Measurements from ENCODE around the gene ZMYND12. TPM values are rescaled to one million over a fixed set of nuclear protein-coding genes. Genes with fewer than 3 reads are reported as not detected.

Gene ZMYND12
- total RNA-seq, 1 donor: 3.3 TPM

GRCh38 chr1:42418516-42418915 lies 37.3 kb downstream of the ZMYND12 start:
- Histone ChIP-seq H3K4me1 (ENCODE audit: insufficient read depth, low read length) (peaks cover 10% of the 10 kb centered on the region), H3K4me2 (ENCODE audit: insufficient read depth, low read length) (no peak overlapping the region), H2AFZ (ENCODE audit: low read length) (no peak overlapping the region), H4K20me1 (ENCODE audit: insufficient read depth, low read length) (no peaks in the 10 kb centered on the region), H3K27ac (ENCODE audit: low read depth, low read length) (no peak overlapping the region), H3K4me3 (ENCODE audit: insufficient read depth, low read length) (no peak overlapping the region), H3K36me3 (ENCODE audit: insufficient read depth, low read length) (no peaks in the 10 kb centered on the region), H3K9me3 (ENCODE audit: low read depth, low read length) (no peaks in the 10 kb centered on the region), H3K27me3 (ENCODE audit: insufficient read depth, low read length) (peaks cover 41% of the 10 kb centered on the region), H3K79me2 (ENCODE audit: insufficient read depth, low read length) (no peaks in the 10 kb centered on the region)
- DNase-seq (ENCODE audit: insufficient read length, low spot score, missing footprints): no peak
- no peak for TF ChIP-seq CTCF (IDR thresholded peaks at IDR 0.05; ENCODE audit: extremely low read depth, low read depth, low read length)

DNA sequence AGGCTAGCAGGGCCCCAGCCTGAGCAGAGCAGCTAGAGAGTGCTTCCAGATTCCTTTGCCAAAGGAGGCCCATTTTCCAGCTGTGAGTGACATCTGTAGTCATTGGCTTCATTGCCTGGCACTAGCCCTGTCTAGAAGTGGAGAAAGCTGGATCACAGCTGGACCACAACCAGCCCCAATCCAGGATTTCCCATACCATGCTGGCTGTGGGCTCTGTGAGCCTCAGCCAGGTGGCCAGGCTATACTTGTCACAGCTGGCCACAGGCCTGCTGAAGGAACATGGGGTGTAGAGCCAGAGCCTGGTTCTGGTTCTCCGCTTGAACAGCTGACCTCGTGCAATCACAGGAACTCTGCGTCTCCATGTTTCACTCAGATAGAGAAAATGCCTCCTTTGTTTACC lies 38.7 kb downstream of the ZMYND12 start:
- H3K27ac ChIP-seq (ENCODE audit: low read depth, low read length): no peak overlapping the region
- peaks cover 37% of the 10 kb centered on the region for H3K27me3 ChIP-seq (ENCODE audit: insufficient read depth, low read length)
- TF ChIP-seq CTCF (IDR thresholded peaks at IDR 0.05; ENCODE audit: extremely low read depth, low read depth, low read length): no peak

DNA sequence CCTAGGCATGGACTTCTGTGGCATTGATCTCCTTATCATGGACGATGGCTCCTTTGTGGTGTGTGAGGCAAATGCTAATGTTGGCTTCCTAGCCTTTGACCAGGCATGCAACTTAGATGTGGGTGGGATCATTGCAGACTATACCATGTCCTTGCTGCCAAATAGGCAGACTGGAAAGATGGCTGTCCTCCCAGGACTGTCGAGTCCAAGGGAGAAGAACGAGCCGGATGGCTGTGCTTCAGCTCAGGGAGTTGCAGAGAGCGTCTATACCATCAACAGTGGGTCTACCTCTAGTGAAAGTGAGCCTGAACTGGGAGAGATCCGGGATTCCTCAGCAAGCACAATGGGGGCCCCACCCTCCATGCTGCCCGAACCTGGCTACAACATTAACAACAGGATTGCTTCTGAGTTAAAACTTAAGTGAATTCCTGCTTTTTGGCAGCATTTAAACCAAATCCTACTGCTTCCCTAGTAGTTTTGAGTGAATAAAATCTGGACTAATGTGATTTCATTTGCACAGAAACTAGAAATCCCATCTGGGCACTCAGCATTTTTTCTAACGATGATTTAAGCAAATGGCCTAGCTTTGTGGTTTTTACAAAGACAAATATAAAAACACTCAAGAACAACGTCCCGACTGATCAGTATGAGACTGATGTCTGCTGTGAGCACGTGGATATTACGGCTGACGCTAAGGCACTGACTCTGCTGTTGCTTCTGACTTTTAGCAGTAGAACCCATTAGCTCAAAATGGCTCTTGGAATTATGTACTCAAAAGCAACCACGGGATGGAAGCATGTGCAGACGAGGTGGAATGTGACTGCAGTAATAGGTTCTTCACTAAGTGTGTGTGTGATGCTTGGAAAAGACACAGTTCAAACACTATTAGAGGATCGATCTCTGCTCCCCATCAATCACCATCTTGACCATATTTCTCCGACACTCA lies 41.0 kb downstream of the ZMYND12 start:
- H3K4me2 ChIP-seq (ENCODE audit: insufficient read depth, low read length): no peak overlapping the region
- no peak overlapping the region for H3K4me3 ChIP-seq (ENCODE audit: insufficient read depth, low read length)
- no peaks in the 10 kb centered on the region for H3K4me1 ChIP-seq (ENCODE audit: insufficient read depth, low read length)
- H3K27me3 ChIP-seq (ENCODE audit: insufficient read depth, low read length): peaks cover 27% of the 10 kb centered on the region
- no peaks in the 10 kb centered on the region for H3K9me3 ChIP-seq (ENCODE audit: low read depth, low read length)
- H4K20me1 ChIP-seq (ENCODE audit: insufficient read depth, low read length): no peaks in the 10 kb centered on the region
- no peak for DNase-seq (ENCODE audit: insufficient read length, low spot score, missing footprints)
- H3K36me3 ChIP-seq (ENCODE audit: insufficient read depth, low read length): no peaks in the 10 kb centered on the region
- no peaks in the 10 kb centered on the region for H3K79me2 ChIP-seq (ENCODE audit: insufficient read depth, low read length)
- H3K27ac ChIP-seq (ENCODE audit: low read depth, low read length): no peak overlapping the region
- no peak for TF ChIP-seq CTCF (IDR thresholded peaks at IDR 0.05; ENCODE audit: extremely low read depth, low read depth, low read length)
- H2AFZ ChIP-seq (ENCODE audit: low read length): no peak overlapping the region

More for the DNA sequence above, 38.7 kb downstream of the ZMYND12 start:
- DNase-seq (ENCODE audit: insufficient read length, low spot score, missing footprints): no peak
- Histone ChIP-seq H3K79me2 (ENCODE audit: insufficient read depth, low read length) (no peaks in the 10 kb centered on the region), H3K36me3 (ENCODE audit: insufficient read depth, low read length) (no peaks in the 10 kb centered on the region), H3K9me3 (ENCODE audit: low read depth, low read length) (no peaks in the 10 kb centered on the region), H3K4me1 (ENCODE audit: insufficient read depth, low read length) (peaks cover 10% of the 10 kb centered on the region), H3K4me3 (ENCODE audit: insufficient read depth, low read length) (no peak overlapping the region), H4K20me1 (ENCODE audit: insufficient read depth, low read length) (no peaks in the 10 kb centered on the region), H2AFZ (ENCODE audit: low read length) (no peak overlapping the region), H3K4me2 (ENCODE audit: insufficient read depth, low read length) (no peak overlapping the region)

- H3K27me3 ChIP-seq (ENCODE audit: insufficient read depth, low read length): peaks cover 13% of the 10 kb centered on the region
- peak; percentile 61 for DNase-seq (ENCODE audit: insufficient read length, low spot score, missing footprints)
- peak; percentile 33 for TF ChIP-seq CTCF (IDR thresholded peaks at IDR 0.05; ENCODE audit: extremely low read depth, low read depth, low read length)
- no peak overlapping the region for H3K4me3 ChIP-seq (ENCODE audit: insufficient read depth, low read length)
- no peak overlapping the region for H2AFZ ChIP-seq (ENCODE audit: low read length)
- no peaks in the 10 kb centered on the region for H3K4me1 ChIP-seq (ENCODE audit: insufficient read depth, low read length)
- H3K27ac ChIP-seq (ENCODE audit: low read depth, low read length): no peak overlapping the region
- no peaks in the 10 kb centered on the region for H3K79me2 ChIP-seq (ENCODE audit: insufficient read depth, low read length)
- no peak overlapping the region for H3K4me2 ChIP-seq (ENCODE audit: insufficient read depth, low read length)
- no peaks in the 10 kb centered on the region for H3K9me3 ChIP-seq (ENCODE audit: low read depth, low read length)
- no peaks in the 10 kb centered on the region for H4K20me1 ChIP-seq (ENCODE audit: insufficient read depth, low read length)
- no peaks in the 10 kb centered on the region for H3K36me3 ChIP-seq (ENCODE audit: insufficient read depth, low read length)
These were observed 51.9 kb downstream of the ZMYND12 start for GRCh38 chr1:42403880-42404400.
